GM12865 (cell line): ENCODE measurements around the gene CSH1.

Source experiments
- DNase-seq: peaks from one replicate; pipeline ENCODE4 v3.0.0; 2010; ENCODE audit warnings: low read depth
- H3K4me3 ChIP-seq: 2 replicates; pipeline ENCODE4 v1.5.1; 2011; ENCODE audit warnings: mild to moderate bottlenecking, low read depth, low read length, control low read depth
- TF ChIP-seq, protein P1 (sequence below): IDR thresholded peaks from 2 replicates; pipeline ENCODE4 v1.5.1; 2011; ENCODE audit warnings: low read length, control low read depth, low read depth, inconsistent platforms; ENCODE audit not compliant: insufficient read depth; ENCODE audit errors: missing control alignments

The CSH1 gene

GRCh38 chr17:63848834-63849689, 47.3 kb downstream of the CSH1 start:
- DNase-seq, result peak; percentile 96
- peak overlapping the region; percentile 47 for H3K4me3 ChIP-seq
- TF ChIP-seq, protein P1, sequence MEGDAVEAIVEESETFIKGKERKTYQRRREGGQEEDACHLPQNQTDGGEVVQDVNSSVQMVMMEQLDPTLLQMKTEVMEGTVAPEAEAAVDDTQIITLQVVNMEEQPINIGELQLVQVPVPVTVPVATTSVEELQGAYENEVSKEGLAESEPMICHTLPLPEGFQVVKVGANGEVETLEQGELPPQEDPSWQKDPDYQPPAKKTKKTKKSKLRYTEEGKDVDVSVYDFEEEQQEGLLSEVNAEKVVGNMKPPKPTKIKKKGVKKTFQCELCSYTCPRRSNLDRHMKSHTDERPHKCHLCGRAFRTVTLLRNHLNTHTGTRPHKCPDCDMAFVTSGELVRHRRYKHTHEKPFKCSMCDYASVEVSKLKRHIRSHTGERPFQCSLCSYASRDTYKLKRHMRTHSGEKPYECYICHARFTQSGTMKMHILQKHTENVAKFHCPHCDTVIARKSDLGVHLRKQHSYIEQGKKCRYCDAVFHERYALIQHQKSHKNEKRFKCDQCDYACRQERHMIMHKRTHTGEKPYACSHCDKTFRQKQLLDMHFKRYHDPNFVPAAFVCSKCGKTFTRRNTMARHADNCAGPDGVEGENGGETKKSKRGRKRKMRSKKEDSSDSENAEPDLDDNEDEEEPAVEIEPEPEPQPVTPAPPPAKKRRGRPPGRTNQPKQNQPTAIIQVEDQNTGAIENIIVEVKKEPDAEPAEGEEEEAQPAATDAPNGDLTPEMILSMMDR, result peak; percentile 75

- TF ChIP-seq, protein P1, result no peak
- H3K4me3 ChIP-seq, result no peak overlapping the region
- no peak for DNase-seq
Observed at GRCh38 chr17:63847525-63848249, 48.7 kb downstream of the CSH1 start.

GRCh38 chr17:63845509-63845908, 50.9 kb downstream of the CSH1 start:
- TF ChIP-seq, protein P1, result no peak
- H3K4me3 ChIP-seq, result no peak overlapping the region
- no peak for DNase-seq
